ENCODE results near the gene BTBD2.
A peak's percentile ranks its signal among the peaks of the same experiment; 100 is the strongest.

The BTBD2 gene

GRCh38 chr19:2050991-2051772 lies 35.7 kb upstream of the BTBD2 start, which contains the start of gene MKNK2:
Gene MKNK2, minus strand, starts transcription at chr19:2051244. Its CDS starts 393 bp downstream, at chr19:2050851.
- peak in 1 of 2 experiments; percentile 59 for DNase-seq (ENCODE audit: low read depth in 2 of 2)

- no peak for DNase-seq (ENCODE audit: low read depth in 2 of 2)
These were observed 35.0 kb upstream of the BTBD2 start for GRCh38 chr19:2050349-2050990.

- no peak for DNase-seq (ENCODE audit: low read depth in 2 of 2)
These were observed 34.3 kb upstream of the BTBD2 start for GRCh38 chr19:2049741-2050348.

- no peak for DNase-seq (ENCODE audit: low read depth in 2 of 2)
These were observed 33.6 kb upstream of the BTBD2 start for GRCh38 chr19:2048959-2049740.

GRCh38 chr19:2048104-2048958 lies 32.8 kb upstream of the BTBD2 start:
- DNase-seq (ENCODE audit: low read depth in 2 of 2): no peak

- no peak for DNase-seq (ENCODE audit: low read depth in 2 of 2)
These were observed 32.1 kb upstream of the BTBD2 start for GRCh38 chr19:2047449-2048103.

GRCh38 chr19:2047076-2047448 lies 31.5 kb upstream of the BTBD2 start:
- no peak for DNase-seq (ENCODE audit: low read depth in 2 of 2)

- DNase-seq (ENCODE audit: low read depth in 2 of 2): no peak
These were observed 30.8 kb upstream of the BTBD2 start for GRCh38 chr19:2046046-2046907.

- no peak for DNase-seq (ENCODE audit: low read depth in 2 of 2)
These were observed 30.1 kb upstream of the BTBD2 start for GRCh38 chr19:2045501-2046045.

- DNase-seq (ENCODE audit: low read depth in 2 of 2): no peak
These were observed 29.4 kb upstream of the BTBD2 start for GRCh38 chr19:2044709-2045500.

GRCh38 chr19:2043961-2044708 lies 28.6 kb upstream of the BTBD2 start:
- no peak for DNase-seq (ENCODE audit: low read depth in 2 of 2)

GRCh38 chr19:2043251-2043641 lies 27.7 kb upstream of the BTBD2 start:
- DNase-seq (ENCODE audit: low read depth in 2 of 2): no peak

GRCh38 chr19:2042485-2043250 lies 27.2 kb upstream of the BTBD2 start:
- DNase-seq (ENCODE audit: low read depth in 2 of 2): no peak

- peak; percentile 68 to 75 for DNase-seq (ENCODE audit: low read depth in 2 of 2)
These were observed 26.4 kb upstream of the BTBD2 start for GRCh38 chr19:2041683-2042484.

GRCh38 chr19:2041433-2041682 lies 25.8 kb upstream of the BTBD2 start:
- DNase-seq (ENCODE audit: low read depth in 2 of 2): no peak

- DNase-seq (ENCODE audit: low read depth in 2 of 2): no peak
These were observed 25.3 kb upstream of the BTBD2 start for GRCh38 chr19:2040647-2041432.

Data from fibroblast of skin of left biceps (primary cell).